H1 (cell line): ENCODE measurements around the gene NXPH2.

Experiments used
- ASH2L ChIP-seq: fragments of 200-600, 300-600 bp; sonication (generic); IDR thresholded peaks from one replicate; pipeline ENCODE4 v1.7.1; 2017; ENCODE audit warnings: low read length
- CTCF ChIP-seq, 3 experiments: IDR thresholded peaks; 1 replicate in 2 of 3; 2 replicates in 1 of 3; pipeline versions ENCODE4 v1.5.1 to v1.6.1; 2011; ENCODE audit warnings: low read length in 3 of 3, mild to moderate bottlenecking in 3 of 3, inconsistent platforms in 2 of 3, low read depth in 1 of 3, moderate library complexity in 1 of 3; ENCODE audit not compliant: insufficient read depth in 1 of 3; ENCODE audit errors: control extremely low read depth in 1 of 3
- RAD21 ChIP-seq, 2 experiments: IDR thresholded peaks in 1 of 2; conservative IDR thresholded peaks in 1 of 2; 2 replicates each; pipeline ENCODE4 v1.6.1; 2011; ENCODE audit warnings: low read depth in 2 of 2, low read length in 2 of 2, improper control_type of control experiment in 1 of 2, inconsistent platforms in 1 of 2, mild to moderate bottlenecking in 1 of 2, moderate library complexity in 1 of 2
- RNF2 ChIP-seq: fragments of 200-900, 300-1000 bp; sonication (generic); IDR thresholded peaks from 2 replicates; pipeline ENCODE4 v1.7.1; 2016; ENCODE audit warnings: borderline replicate concordance, low read depth, mild to moderate bottlenecking, antibody characterized with exemption, low read length; ENCODE audit not compliant: poor library complexity, severe bottlenecking; ENCODE audit errors: missing control alignments
- SP1 ChIP-seq: IDR thresholded peaks from 2 replicates; pipeline ENCODE4 v1.6.1; 2011; ENCODE audit warnings: low read depth, low read length
- TEAD4 ChIP-seq: IDR thresholded peaks from 2 replicates; pipeline ENCODE4 v1.6.1; 2012; ENCODE audit warnings: low read depth, low read length, inconsistent platforms, mixed read lengths

- TF ChIP-seq SP1 (no peak), RAD21 (IDR thresholded peaks at IDR 0.05 in 1 of 2, conservative IDR thresholded peaks at IDR 0.05 in 1 of 2; ENCODE audit: low read depth in 2 of 2, low read length in 2 of 2) (no peak), CTCF (IDR thresholded peaks at IDR 0.05; ENCODE audit: control extremely low read depth in 1 of 3, insufficient read depth in 1 of 3, low read depth in 1 of 3, low read length in 3 of 3) (no peak), TEAD4 (no peak), ASH2L (no peak), RNF2 (no peak)
Measured at GRCh38 chr2:138648606-138649005, 131.6 kb downstream of the NXPH2 start.
